Naive thymus-derived CD8-positive, alpha-beta T cell (primary cell): ENCODE data around the gene ARMC7. TPM values are rescaled to one million over a fixed set of nuclear protein-coding genes. Genes with fewer than 3 reads are reported as not detected.
"Not testable (repeated sequence)": the region's sequence is repeated elsewhere in the genome, so short reads cannot be mapped to it uniquely, and the experiment has no call there.

ENCODE experiments used
- ATAC-seq, 2 donors: fragments of 150-1000 bp; cut with Tn5 transposase in 1 of 2; sonication (Bioruptor Pico), chemical (Tn5 transposase) in 1 of 2; 1 replicate in 1 of 2; 2 replicates in 1 of 2; pipeline ENCODE4 v1.10.0; 2021; ENCODE audit warnings: mild to moderate bottlenecking in 2 of 2, moderate library complexity in 2 of 2
- POLR2A ChIA-PET: fragments of 350-600 bp; sonication (Branson Sonifier 250); formaldehyde crosslinking; loops from one replicate; lab custom pipeline; 2021; ENCODE audit warnings: antibody characterized with exemption; lab: Charles Lee
- DNase-seq, 10 donors: peaks; one replicate each; pipeline versions ENCODE4 v3.0.0 to v3.0.0-alpha.2; 2020 to 2022
- H3K27ac Mint-ChIP-seq, 10 donors: one replicate each; pipeline ENCODE4 v1.8.0; 2020 to 2022; ENCODE audit warnings: mild to moderate bottlenecking in 10 of 10, mixed read lengths in 10 of 10, moderate library complexity in 4 of 10, inconsistent platforms in 1 of 10
- H3K27me3 Mint-ChIP-seq, 5 donors: one replicate each; pipeline ENCODE4 v1.8.0; 2021 to 2022; ENCODE audit warnings: mixed read lengths in 5 of 5
- H3K36me3 Mint-ChIP-seq, 3 donors: one replicate each; pipeline ENCODE4 v1.8.0; 2020 to 2022; ENCODE audit warnings: mixed read lengths in 3 of 3, mild to moderate bottlenecking in 2 of 3, inconsistent platforms in 1 of 3
- H3K4me1 Mint-ChIP-seq, 4 donors: one replicate each; pipeline ENCODE4 v1.8.0; 2021 to 2022; ENCODE audit warnings: mixed read lengths in 4 of 4
- H3K4me3 Mint-ChIP-seq, 10 donors: one replicate each; pipeline ENCODE4 v1.8.0; 2020 to 2022; ENCODE audit warnings: mild to moderate bottlenecking in 10 of 10, mixed read lengths in 10 of 10, moderate library complexity in 6 of 10, inconsistent platforms in 1 of 10
- H3K9me3 Mint-ChIP-seq, 9 donors: one replicate each; pipeline ENCODE4 v1.8.0; 2020 to 2022; ENCODE audit warnings: mixed read lengths in 9 of 9, mild to moderate bottlenecking in 3 of 9, inconsistent platforms in 1 of 9, moderate library complexity in 1 of 9
- polyA plus RNA-seq, 3 donors: library from polyadenylated mRNA; unstranded; fragments of 300-500 nt; fragmentation: Illumina TruSeq; gene quantifications; one replicate each; pipeline ENCODE4 v1.2.3, GENCODE V29; 2021
- total RNA-seq, 8 experiments: library from RNA in 2 of 8; stranded (reverse) in 2 of 8; gene quantifications; one replicate each; pipeline ENCODE4 v1.2.3 and lab custom pipeline; 2021 to 2026

The ARMC7 gene
- total and polyA plus RNA-seq, 5 experiments from 2014 or later = 2.7 to 16.7 (median 3.3) TPM

GRCh38 chr17:75124819-75125162 is 15.0 kb downstream of the ARMC7 start:
- peak overlapping the region in 1 of 10 donors; percentile 14 for H3K4me3 Mint-ChIP-seq
- peaks cover 0 to 18% (median 3%) of the 10 kb centered on the region in 3 donors for H3K36me3 Mint-ChIP-seq
- peak overlapping the region in 4 of 10 donors; percentile 74 to 78 (median 75) for H3K27ac Mint-ChIP-seq
- no peaks in the 10 kb centered on the region for H3K27me3 Mint-ChIP-seq
- POLR2A ChIA-PET = interaction anchor here (1.4 to 2.5 kb wide), 3 partner anchors 11 to 112 kb away, joined by 3 to 7 read pairs (median 4); partner anchors contain the start of gene MRPL58
- H3K4me1 Mint-ChIP-seq = peaks cover 14 to 40% (median 30%) of the 10 kb centered on the region in 4 donors
- DNase-seq = no peak
- no peak for ATAC-seq
- no peaks in the 10 kb centered on the region for H3K9me3 Mint-ChIP-seq

- H3K27me3 Mint-ChIP-seq = no peaks in the 10 kb centered on the region
- H3K27ac Mint-ChIP-seq = peak overlapping the region; percentile 48 to 87 (median 78)
- peaks cover 17 to 39% (median 35%) of the 10 kb centered on the region in 4 donors for H3K4me1 Mint-ChIP-seq
- no peak overlapping the region for H3K4me3 Mint-ChIP-seq
- no peaks in the 10 kb centered on the region for H3K9me3 Mint-ChIP-seq
- POLR2A ChIA-PET = interaction anchor here (1.0 to 1.7 kb wide), 3 partner anchors 8 to 57 kb away, joined by 3 to 11 read pairs (median 3); partner anchors contain the start of gene SUMO2
- peaks cover 0 to 11% (median 0%) of the 10 kb centered on the region in 3 donors for H3K36me3 Mint-ChIP-seq
- no peak for DNase-seq
- ATAC-seq = no peak
Measured at GRCh38 chr17:75125984-75126383, 16.2 kb downstream of the ARMC7 start.

- no peak overlapping the region for H3K4me3 Mint-ChIP-seq
- no peaks in the 10 kb centered on the region for H3K27me3 Mint-ChIP-seq
- peaks cover 0 to 3% (median 0%) of the 10 kb centered on the region in 3 donors for H3K36me3 Mint-ChIP-seq
- DNase-seq = no peak
- H3K4me1 Mint-ChIP-seq = peaks cover 17 to 38% (median 35%) of the 10 kb centered on the region in 4 donors
- ATAC-seq = no peak
- H3K27ac Mint-ChIP-seq = peak overlapping the region in 4 of 10 donors; percentile 22 to 65 (median 36)
- H3K9me3 Mint-ChIP-seq = no peaks in the 10 kb centered on the region
- POLR2A ChIA-PET = interaction anchor here (0.6 to 1.7 kb wide), 9 partner anchors 12 to 353 kb away, joined by 3 to 11 read pairs (median 4); partner anchors contain the start of gene SUMO2
Measured at GRCh38 chr17:75126954-75127353, 17.2 kb downstream of the ARMC7 start.

GRCh38 chr17:75127936-75128335 is 18.2 kb downstream of the ARMC7 start:
- H3K4me3 Mint-ChIP-seq = peak overlapping the region in 2 of 10 donors; percentile 29 to 33
- peaks cover 17 to 41% (median 37%) of the 10 kb centered on the region in 4 donors for H3K4me1 Mint-ChIP-seq
- POLR2A ChIA-PET = interaction anchor here (0.6 to 1.6 kb wide), 3 partner anchors 14 to 167 kb away, joined by 3 to 8 read pairs (median 4); no protein-coding TSS in a partner anchor

GRCh38 chr17:75128694-75129505 is 19.1 kb downstream of the ARMC7 start:
- H3K27ac Mint-ChIP-seq = peak overlapping the region in 4 of 10 donors; percentile 66 to 94 (median 82)
- H3K4me1 Mint-ChIP-seq = peaks cover 17 to 40% (median 34%) of the 10 kb centered on the region in 4 donors
- peaks cover 0 to 3% (median 0%) of the 10 kb centered on the region in 3 donors for H3K36me3 Mint-ChIP-seq
- POLR2A ChIA-PET = interaction anchor here (1.1 kb wide), 1 partner anchor 277 kb away, joined by 3 read pairs; the partner anchor contains the start of gene GRB2
- no peaks in the 10 kb centered on the region for H3K27me3 Mint-ChIP-seq
- ATAC-seq (no peak), DNase-seq (no peak)
- peak overlapping the region in 6 of 10 donors; percentile 14 to 67 (median 38) for H3K4me3 Mint-ChIP-seq
- H3K9me3 Mint-ChIP-seq = no peaks in the 10 kb centered on the region

More at GRCh38 chr17:75127936-75128335, 18.2 kb downstream of the ARMC7 start:
- ATAC-seq, DNase-seq, H3K9me3 Mint-ChIP-seq, H3K27me3 Mint-ChIP-seq, H3K36me3 Mint-ChIP-seq: not testable (repeated sequence)
- peak overlapping the region in 3 of 10 donors; percentile 7 to 79 (median 67) for H3K27ac Mint-ChIP-seq

- Mint-ChIP-seq H3K4me1 (peaks cover 14 to 33% (median 28%) of the 10 kb centered on the region in 4 donors), H3K27me3 (no peaks in the 10 kb centered on the region), H3K36me3 (peaks cover 0 to 3% (median 0%) of the 10 kb centered on the region in 3 donors), H3K4me3 (peak overlapping the region; percentile 25 to 68 (median 49)), H3K27ac (peak overlapping the region in 7 of 10 donors; percentile 36 to 94 (median 80)), H3K9me3 (no peaks in the 10 kb centered on the region)
- DNase-seq (no peak), ATAC-seq (no peak)
- POLR2A ChIA-PET = interaction anchor here (0.6 to 3.9 kb wide), 5 partner anchors 11 to 276 kb away, joined by 3 to 49 read pairs (median 10); partner anchors contain the start of genes GRB2 and MRPL58
Measured at GRCh38 chr17:75129576-75129975, 19.8 kb downstream of the ARMC7 start.

GRCh38 chr17:75130059-75130631 is 20.4 kb downstream of the ARMC7 start:
- Mint-ChIP-seq H3K27me3 (no peaks in the 10 kb centered on the region), H3K36me3 (peaks cover 0 to 3% (median 0%) of the 10 kb centered on the region in 3 donors), H3K4me3 (peak overlapping the region; percentile 28 to 94 (median 88)), H3K4me1 (peaks cover 11 to 28% (median 23%) of the 10 kb centered on the region in 4 donors), H3K9me3 (no peaks in the 10 kb centered on the region), H3K27ac (peak overlapping the region; percentile 83 to 94 (median 91))
- no peak for ATAC-seq
- POLR2A ChIA-PET = interaction anchor here (0.5 to 3.9 kb wide), 15 partner anchors 9 to 118 kb away, joined by 3 to 49 read pairs (median 6); partner anchors contain the start of genes ARMC7, JPT1, MRPL58 and SUMO2
- DNase-seq = no peak

GRCh38 chr17:75130632-75131277 is 21.0 kb downstream of the ARMC7 start:
- peaks cover 0 to 3% (median 0%) of the 10 kb centered on the region in 3 donors for H3K36me3 Mint-ChIP-seq
- H3K4me3 Mint-ChIP-seq = peak overlapping the region; percentile 83 to 94 (median 90)
- H3K27ac Mint-ChIP-seq = peak overlapping the region; percentile 83 to 94 (median 91)
- no peaks in the 10 kb centered on the region for H3K27me3 Mint-ChIP-seq
- H3K4me1 Mint-ChIP-seq = peaks cover 8 to 21% (median 17%) of the 10 kb centered on the region in 4 donors
- no peaks in the 10 kb centered on the region for H3K9me3 Mint-ChIP-seq
- peak in 9 of 10 donors; percentile 19 to 70 (median 37) for DNase-seq
- POLR2A ChIA-PET = interaction anchor here (0.5 to 3.9 kb wide), 20 partner anchors 9 to 169 kb away, joined by 3 to 49 read pairs (median 4); partner anchors contain the start of genes ARMC7, GGA3, JPT1 and MIF4GD
- ATAC-seq = peak; percentile 64 to 72

- Mint-ChIP-seq H3K27ac (peak within 1 kb of the TSS; percentile 83 to 94 (median 91)), H3K4me1 (peaks cover 6 to 15% (median 11%) of the 10 kb centered on the region in 4 donors), H3K36me3 (peaks cover 0 to 3% (median 0%) of the 10 kb centered on the region in 3 donors), H3K27me3 (no peaks in the 10 kb centered on the region), H3K9me3 (no peaks in the 10 kb centered on the region), H3K4me3 (peak within 1 kb of the TSS; percentile 83 to 94 (median 90))
- peak; percentile 83 to 86 for ATAC-seq
- POLR2A ChIA-PET = interaction anchor here (0.6 to 3.9 kb wide), 23 partner anchors 8 to 277 kb away, joined by 3 to 49 read pairs (median 4); partner anchors contain the start of genes ARMC7, GGA3, JPT1 and MIF4GD
- DNase-seq = peak; percentile 38 to 78 (median 64)
Measured at GRCh38 chr17:75131278-75132017, 21.7 kb downstream of the ARMC7 start, which contains the start of gene NT5C. Gene NT5C (minus strand): TSS chr17:75131742. CDS start chr17:75131707, 35 bp downstream.

GRCh38 chr17:75132018-75133000 is 22.5 kb downstream of the ARMC7 start:
- peaks cover 6 to 14% (median 11%) of the 10 kb centered on the region in 4 donors for H3K4me1 Mint-ChIP-seq
- H3K4me3 Mint-ChIP-seq = peak overlapping the region; percentile 82 to 92 (median 86)
- not testable (repeated sequence) for ATAC-seq, H3K9me3 Mint-ChIP-seq, H3K27me3 Mint-ChIP-seq, DNase-seq, H3K36me3 Mint-ChIP-seq
- peak overlapping the region; percentile 47 to 91 (median 88) for H3K27ac Mint-ChIP-seq
- POLR2A ChIA-PET = interaction anchor here (0.5 to 3.9 kb wide), 24 partner anchors 13 to 277 kb away, joined by 3 to 49 read pairs (median 5); partner anchors contain the start of genes ARMC7, JPT1, MIF4GD and MRPL58
